Coronary artery (tissue), 2 donors: ENCODE measurements around the gene PPME1.

Source experiments
- DNase-seq: peaks from one replicate; pipeline ENCODE4 v3.0.0-alpha.2; 2017; ENCODE audit warnings: low spot score
- H3K27ac ChIP-seq, 2 donors: fragments of 200-600 bp; sonication (generic); one replicate each; pipeline ENCODE4 v1.5.1; 2016 to 2019
- H3K4me3 ChIP-seq: fragments of 200-600 bp; sonication (generic); 2 replicates; pipeline ENCODE4 v1.5.1; 2016; ENCODE audit warnings: mild to moderate bottlenecking, moderate library complexity
- CTCF ChIP-seq: fragments of 200-600 bp; sonication (generic); IDR thresholded peaks from one replicate; pipeline ENCODE4 v1.5.1; 2019; ENCODE audit warnings: antibody characterized with exemption

PPME1 gene

GRCh38 chr11:74204701-74205100, 33.6 kb downstream of the PPME1 start:
- DNase-seq, result no peak
- no peak for TF ChIP-seq CTCF
- Histone ChIP-seq H3K27ac (no peak overlapping the region), H3K4me3 (no peak overlapping the region)

- no peak overlapping the region for H3K27ac ChIP-seq
- DNase-seq, result no peak
- no peak for TF ChIP-seq CTCF
- H3K4me3 ChIP-seq, result no peak overlapping the region
These were observed 34.1 kb downstream of the PPME1 start for GRCh38 chr11:74205181-74205580.

GRCh38 chr11:74206746-74207145, 35.7 kb downstream of the PPME1 start:
- no peak for DNase-seq
- H3K27ac ChIP-seq, result no peak overlapping the region
- no peak for TF ChIP-seq CTCF
- H3K4me3 ChIP-seq, result no peak overlapping the region

GRCh38 chr11:74208507-74208906, 37.4 kb downstream of the PPME1 start:
- no peak overlapping the region for H3K4me3 ChIP-seq
- no peak for TF ChIP-seq CTCF
- H3K27ac ChIP-seq, result no peak overlapping the region
- no peak for DNase-seq

- Histone ChIP-seq H3K27ac (no peak overlapping the region), H3K4me3 (no peak overlapping the region)
- DNase-seq, result no peak
- no peak for TF ChIP-seq CTCF
These were observed 41.4 kb downstream of the PPME1 start for GRCh38 chr11:74212533-74212932.

- Histone ChIP-seq H3K27ac (no peak overlapping the region), H3K4me3 (no peak overlapping the region)
- DNase-seq, result no peak
- no peak for TF ChIP-seq CTCF
These were observed 49.3 kb downstream of the PPME1 start for GRCh38 chr11:74220376-74220775.

GRCh38 chr11:74221816-74222215, 50.7 kb downstream of the PPME1 start:
- Histone ChIP-seq H3K27ac (no peak overlapping the region), H3K4me3 (no peak overlapping the region)
- no peak for DNase-seq
- no peak for TF ChIP-seq CTCF
